Measurements from ENCODE around the gene SMAD5.

GRCh38 chr5:136132557-136133221 is at the start of gene SMAD5:
- peak; percentile 97 for TF ChIP-seq MAX (IDR thresholded peaks at IDR 0.05)
- no peak for TF ChIP-seq RBAK (CRISPR knock-in tag; IDR thresholded peaks at IDR 0.05)
- no peak for TF ChIP-seq BRCA1 (CRISPR knock-in tag; IDR thresholded peaks at IDR 0.05)

All from HepG2 (cell line).